ENCODE results near the gene FARS2.

Gene FARS2

GRCh38 chr6:5425797-5426196 is 164.5 kb downstream of the FARS2 start:
- DNase-seq (ENCODE audit: low read depth), result no peak

DNA sequence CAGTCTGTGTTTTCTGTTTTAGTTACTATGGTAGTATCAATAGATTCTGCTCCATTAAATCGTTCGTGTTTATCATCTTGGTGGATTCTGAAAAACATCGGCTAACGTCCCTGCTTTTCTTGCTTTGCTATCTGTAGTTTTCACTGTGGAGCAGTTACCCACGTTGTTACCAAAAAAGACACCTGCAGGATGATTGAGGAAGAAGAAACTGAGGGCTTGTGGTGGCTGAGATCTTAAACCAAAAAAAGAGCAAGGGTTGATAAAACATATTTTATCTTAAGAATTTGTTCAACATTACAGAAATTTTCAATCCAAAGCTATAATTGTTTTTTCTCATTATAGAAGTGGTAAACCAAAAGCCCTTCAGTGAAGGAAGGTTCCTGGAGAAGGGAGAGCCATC is 166.3 kb downstream of the FARS2 start:
- no peak for DNase-seq (ENCODE audit: low read depth)

DNA sequence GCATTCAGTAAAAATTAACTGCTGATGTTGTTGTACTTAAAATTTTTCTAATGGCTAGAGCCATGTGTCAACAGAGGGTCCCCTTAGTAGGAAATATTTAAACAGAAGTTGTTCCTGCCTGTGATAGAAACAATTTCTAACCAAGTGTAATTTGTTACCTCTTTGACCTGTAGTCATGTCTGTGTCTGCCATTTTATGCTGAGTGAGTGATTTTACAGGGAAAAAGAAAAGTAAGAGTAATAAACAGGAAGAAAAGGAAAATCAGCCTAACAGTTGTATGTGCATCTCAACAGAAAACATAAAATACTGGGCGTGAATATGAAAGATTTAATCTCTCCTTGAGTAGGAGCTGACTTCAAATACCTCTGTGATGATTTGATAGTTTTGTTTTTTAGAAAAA is 172.0 kb downstream of the FARS2 start:
- DNase-seq (ENCODE audit: low read depth), result no peak

DNA sequence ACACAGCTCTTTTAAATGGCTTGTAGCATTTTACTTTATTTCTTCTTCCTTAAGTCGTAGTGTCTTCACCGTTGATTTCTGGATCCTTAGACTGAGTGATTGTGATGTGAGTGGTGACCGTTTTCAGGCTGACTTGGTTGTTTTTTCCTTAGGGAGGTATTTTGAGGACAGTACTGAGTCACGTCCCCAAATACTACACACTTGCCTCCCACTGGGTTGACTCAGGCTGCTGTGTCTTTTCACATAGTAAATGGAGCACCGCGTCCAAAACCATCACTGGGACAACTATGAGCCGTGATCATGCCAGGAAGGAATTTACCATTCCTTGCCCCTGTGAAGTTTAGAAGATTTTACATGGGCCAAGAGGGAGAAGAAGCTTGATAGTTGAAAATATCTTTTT is 174.1 kb downstream of the FARS2 start:
- DNase-seq (ENCODE audit: low read depth), result peak; percentile 62

- DNase-seq (ENCODE audit: low read depth), result no peak
Observed at GRCh38 chr6:5438922-5439584, 177.7 kb downstream of the FARS2 start.

DNA sequence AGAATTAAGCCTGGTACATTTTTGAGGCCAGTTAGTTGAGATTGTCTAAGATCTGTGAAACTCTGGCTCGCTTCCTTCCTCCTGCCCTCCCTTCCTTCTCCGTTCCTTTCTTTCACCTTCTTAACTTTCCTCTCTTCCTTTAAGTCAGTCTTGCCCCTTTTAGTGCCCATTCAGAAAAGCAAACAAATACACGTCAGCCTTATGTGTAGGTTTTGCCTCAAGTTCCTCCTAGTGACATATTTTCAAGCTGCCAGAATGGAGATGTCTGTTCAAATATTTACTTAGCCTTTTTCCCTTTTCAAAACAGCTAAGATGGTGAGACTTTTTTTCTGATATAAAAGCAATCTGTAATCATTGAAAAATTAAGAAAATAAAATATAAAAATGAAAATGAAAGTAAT is 178.4 kb downstream of the FARS2 start:
- no peak for DNase-seq (ENCODE audit: low read depth)

GRCh38 chr6:5442319-5442718 is 181.0 kb downstream of the FARS2 start:
- no peak for DNase-seq (ENCODE audit: low read depth)

DNA sequence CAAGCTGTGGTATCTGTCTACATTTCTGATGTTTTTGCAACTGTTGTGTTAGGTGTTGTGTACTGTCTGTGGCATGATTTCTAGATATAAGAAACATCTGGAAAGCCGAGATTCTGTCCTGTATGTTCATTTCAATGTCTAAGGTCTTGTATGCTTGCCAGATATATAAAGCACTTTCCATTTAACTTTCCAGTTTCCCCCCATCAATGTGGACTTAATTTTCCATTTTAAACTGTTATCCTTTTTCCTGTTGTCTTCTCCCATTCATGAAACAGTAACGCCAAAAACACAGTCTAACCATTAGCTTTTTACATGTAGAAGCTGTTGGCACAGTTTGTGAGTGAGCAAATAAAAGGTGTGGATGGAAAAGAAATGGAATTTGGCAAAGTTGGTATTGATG is 181.6 kb downstream of the FARS2 start:
- no peak for DNase-seq (ENCODE audit: low read depth)

GRCh38 chr6:5443491-5443890 is 182.2 kb downstream of the FARS2 start:
- DNase-seq (ENCODE audit: low read depth), result no peak

DNA sequence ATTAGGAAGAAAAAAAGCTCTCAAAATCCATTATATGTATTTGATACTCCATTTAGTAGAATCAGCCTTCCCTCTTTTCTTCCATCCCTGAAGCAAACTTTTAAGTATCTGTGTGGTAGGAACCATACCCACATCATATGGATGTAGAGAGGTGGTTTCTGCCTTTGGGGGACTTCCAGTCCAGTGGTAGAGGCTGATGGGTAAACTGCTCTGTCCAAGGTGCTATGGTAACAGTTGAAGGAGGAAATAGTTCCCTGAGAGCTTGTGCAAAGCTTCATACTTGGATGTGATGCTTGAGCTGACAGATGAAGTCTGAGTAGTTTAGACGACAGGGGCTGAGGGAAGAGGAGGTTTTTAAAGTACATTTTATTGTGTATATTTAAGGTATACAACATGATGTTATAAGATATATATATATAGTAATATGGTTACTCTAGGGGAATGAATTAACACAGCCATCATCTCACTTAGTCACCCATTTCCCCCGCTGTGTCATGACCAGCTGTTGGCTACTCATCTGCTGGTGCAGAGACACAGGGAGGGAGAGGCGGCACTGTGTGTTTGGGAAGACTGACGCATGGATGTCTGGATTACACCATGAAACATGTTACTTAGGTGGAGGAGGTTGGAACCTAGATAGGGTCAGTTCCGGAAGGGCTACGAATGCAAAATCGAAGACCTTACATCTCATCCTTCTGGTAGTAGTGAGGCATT is 185.2 kb downstream of the FARS2 start:
- DNase-seq (ENCODE audit: low read depth), result no peak

DNA sequence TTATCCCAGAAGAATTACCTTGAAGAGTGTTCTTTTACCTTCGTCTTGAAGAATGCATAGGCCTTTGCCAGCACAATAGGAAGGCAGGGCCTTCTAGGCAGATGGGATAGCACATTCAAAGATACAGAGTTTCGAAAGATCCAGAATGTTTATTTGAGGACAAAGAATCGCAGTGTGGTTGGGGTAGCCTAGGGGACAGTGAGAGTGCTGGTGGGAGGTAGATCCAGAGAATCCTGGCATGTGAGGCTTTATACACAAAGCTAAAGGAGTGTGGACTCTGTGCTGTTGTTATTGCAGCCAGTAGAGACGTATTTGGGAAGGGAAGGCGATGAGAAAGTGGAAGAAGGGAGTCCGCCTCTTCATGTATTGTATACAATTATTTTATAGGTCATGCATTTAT is 186.6 kb downstream of the FARS2 start:
- no peak for DNase-seq (ENCODE audit: low read depth)

- DNase-seq (ENCODE audit: low read depth), result no peak
Observed at GRCh38 chr6:5450073-5450472, 188.8 kb downstream of the FARS2 start.

DNA sequence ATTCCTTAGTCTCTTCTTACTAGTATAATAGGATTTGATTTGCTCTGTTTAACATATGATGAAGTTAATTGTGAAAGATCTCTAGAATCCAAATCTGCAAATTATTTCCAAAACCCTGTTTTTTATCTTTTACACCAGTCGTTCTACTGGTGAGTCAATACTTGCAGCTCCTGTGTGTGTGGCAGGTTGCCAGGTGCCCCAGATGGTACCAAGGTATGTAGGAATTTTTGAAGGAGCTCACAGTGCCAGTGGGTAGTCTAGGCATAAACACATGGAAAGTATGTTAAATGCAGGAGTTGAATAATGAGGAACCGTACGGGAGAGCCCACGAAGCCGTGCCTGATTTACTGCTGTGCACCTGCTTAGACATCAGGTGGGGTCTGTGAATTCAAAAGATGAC is 192.2 kb downstream of the FARS2 start:
- no peak for DNase-seq (ENCODE audit: low read depth)

DNA sequence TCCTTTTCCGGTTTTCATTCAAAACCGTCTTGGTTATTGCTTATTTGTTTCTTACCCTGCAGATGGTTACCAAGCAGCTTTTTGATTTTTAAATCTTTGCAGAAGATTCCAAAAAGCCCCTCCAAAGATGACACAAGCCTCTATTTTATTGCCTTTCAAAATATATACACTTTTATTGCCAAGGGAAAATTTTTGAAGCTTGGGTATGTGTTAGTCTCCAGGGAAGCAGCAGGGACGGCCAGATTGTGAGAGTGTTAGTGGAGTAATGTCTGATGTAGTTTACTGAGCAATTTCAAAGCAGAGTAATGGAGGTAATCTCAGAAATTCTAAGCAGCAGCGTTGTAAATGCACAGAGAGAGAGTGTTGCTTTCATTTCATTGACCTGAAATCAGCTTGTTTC is 193.8 kb downstream of the FARS2 start:
- DNase-seq (ENCODE audit: low read depth), result no peak

- peak; percentile 87 for DNase-seq (ENCODE audit: low read depth)
Observed at GRCh38 chr6:5457041-5457440, 195.7 kb downstream of the FARS2 start.

- DNase-seq (ENCODE audit: low read depth), result no peak
Observed at GRCh38 chr6:5457983-5458683, 196.8 kb downstream of the FARS2 start.

- no peak for DNase-seq (ENCODE audit: low read depth)
Observed at GRCh38 chr6:5459346-5459745, 198.0 kb downstream of the FARS2 start.

DNA sequence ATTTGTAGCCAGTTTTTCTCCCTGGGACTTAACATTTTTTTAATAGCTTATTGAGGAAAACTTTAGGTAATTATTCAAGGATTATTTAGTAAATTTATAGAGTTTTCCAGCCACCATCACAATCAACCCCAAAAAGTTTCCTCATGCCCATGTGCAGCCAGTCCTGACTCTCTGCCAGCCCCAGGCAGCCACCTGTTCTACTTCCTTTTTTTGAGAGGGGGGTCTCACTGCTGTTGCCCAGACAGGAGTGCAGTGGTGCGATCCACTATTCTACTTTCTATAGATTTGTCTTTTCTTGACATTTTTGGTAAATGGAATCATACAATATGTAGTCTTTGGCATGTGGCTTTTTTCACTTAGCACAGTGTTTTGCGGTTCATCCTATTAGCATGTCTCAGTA is 200.1 kb downstream of the FARS2 start:
- no peak for DNase-seq (ENCODE audit: low read depth)

GRCh38 chr6:5462856-5463255 is 201.5 kb downstream of the FARS2 start:
- DNase-seq (ENCODE audit: low read depth), result no peak

- DNase-seq (ENCODE audit: low read depth), result no peak
Observed at GRCh38 chr6:5463690-5464089, 202.4 kb downstream of the FARS2 start.

GRCh38 chr6:5464099-5464885 is 203.0 kb downstream of the FARS2 start:
- DNase-seq (ENCODE audit: low read depth), result no peak

DNA sequence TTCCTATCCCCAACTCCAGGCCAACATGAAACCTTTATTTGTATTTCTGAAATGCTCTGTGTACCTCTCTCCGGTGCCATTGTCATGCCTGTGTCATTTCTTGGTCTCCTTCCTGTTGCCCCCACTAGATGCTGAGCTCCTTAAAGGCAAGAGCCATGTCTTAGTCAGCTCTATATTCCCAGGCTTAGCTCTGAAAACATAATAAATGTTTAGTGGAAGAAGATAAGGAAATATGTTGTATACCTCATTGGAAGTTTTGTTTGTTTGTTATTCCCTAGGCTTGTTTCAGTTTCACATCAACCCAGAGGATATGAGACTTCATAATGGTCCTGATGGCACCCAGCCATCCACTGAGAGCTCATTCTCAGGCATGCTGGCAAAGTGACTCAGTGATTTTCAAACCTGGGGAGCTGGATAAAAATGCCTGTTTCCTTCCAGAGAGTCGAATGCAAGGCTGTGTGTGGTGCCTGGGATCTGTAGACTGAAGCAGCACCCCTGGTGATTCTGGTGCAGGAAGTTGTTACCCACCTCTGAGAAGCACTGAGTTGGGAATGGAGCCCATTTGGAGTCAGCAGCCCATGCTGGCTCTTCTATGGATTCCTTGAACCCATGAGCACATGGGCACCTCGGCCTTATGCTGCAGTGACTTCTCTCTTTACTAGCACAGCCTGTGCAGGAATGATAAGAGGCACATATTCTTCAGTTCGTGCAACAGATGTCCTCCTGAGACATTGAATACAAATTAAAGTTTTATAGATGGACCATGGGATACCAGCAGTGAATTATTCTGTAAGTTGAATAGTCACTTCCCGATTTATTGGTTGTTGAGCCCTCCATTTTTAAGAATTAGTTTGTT is 205.2 kb downstream of the FARS2 start:
- DNase-seq (ENCODE audit: low read depth), result peak; percentile 45

Data from fibroblast of gingiva (primary cell).